HepG2 (cell line): ENCODE results near the gene EXOC3. TPM values are rescaled to one million over a fixed set of nuclear protein-coding genes. Genes with fewer than 3 reads are reported as not detected.

Experiments
- HDAC1 ChIP-seq: sonication (generic); formaldehyde crosslinking; IDR thresholded peaks from 2 replicates; pipeline ENCODE4 v1.5.1; 2020; ENCODE audit warnings: mild to moderate bottlenecking, missing genetic modification reagents
- HHEX ChIP-seq: IDR thresholded peaks from 2 replicates; pipeline ENCODE4 v1.6.1; 2016; ENCODE audit warnings: control low read depth
- IRF2 ChIP-seq: IDR thresholded peaks from 2 replicates; pipeline ENCODE4 v1.6.1; 2018; ENCODE audit warnings: missing genetic modification reagents, missing compliant biosample characterization
- NFYB ChIP-seq: sonication (generic); formaldehyde crosslinking; IDR thresholded peaks from 2 replicates; pipeline ENCODE4 v1.4.0; 2020; ENCODE audit warnings: missing genetic modification reagents
- RNF2 ChIP-seq: fragments of 450-650 bp; conservative IDR thresholded peaks from 2 replicates; pipeline ENCODE4 v1.6.1; 2016; ENCODE audit warnings: low read depth
- RXRB ChIP-seq: IDR thresholded peaks from 2 replicates; pipeline ENCODE4 v1.6.1; 2016; ENCODE audit warnings: borderline replicate concordance, missing genetic modification reagents, missing compliant biosample characterization
- SRSF1 ChIP-seq: fragments of 200-400 bp; formaldehyde crosslinking; optimal IDR thresholded peaks from 2 replicates; pipeline ENCODE3; 2017; ENCODE audit warnings: mild to moderate bottlenecking, low read depth, low read length, moderate library complexity
- TBX2 ChIP-seq: sonication (generic); formaldehyde crosslinking; IDR thresholded peaks from 2 replicates; pipeline ENCODE4 v1.5.0; 2020; ENCODE audit warnings: missing genetic modification reagents, mild to moderate bottlenecking, borderline replicate concordance
- ZBTB38 ChIP-seq: sonication (generic); formaldehyde crosslinking; IDR thresholded peaks from 2 replicates; pipeline ENCODE4 v1.5.1; 2020; ENCODE audit warnings: mild to moderate bottlenecking, missing genetic modification reagents
- ZFP90 ChIP-seq: sonication (generic); formaldehyde crosslinking; IDR thresholded peaks from 2 replicates; pipeline ENCODE4 v1.8.0; 2022; ENCODE audit warnings: missing genetic modification reagents, mild to moderate bottlenecking, inconsistent platforms, borderline replicate concordance
- ZNF124 ChIP-seq: sonication (generic); formaldehyde crosslinking; IDR thresholded peaks from 2 replicates; pipeline ENCODE4 v1.4.0; 2020; ENCODE audit warnings: missing genetic modification reagents
- ZNF205 ChIP-seq: IDR thresholded peaks from 2 replicates; pipeline ENCODE4 v1.6.1; 2018; ENCODE audit warnings: missing biosample characterization, missing genetic modification reagents
- ZNF234 ChIP-seq: sonication (generic); formaldehyde crosslinking; conservative IDR thresholded peaks from 2 replicates; pipeline ENCODE4 v1.5.1; 2020; ENCODE audit warnings: mild to moderate bottlenecking, missing genetic modification reagents
- ZNF235 ChIP-seq: sonication (generic); formaldehyde crosslinking; IDR thresholded peaks from 2 replicates; pipeline ENCODE4 v1.8.1; 2023; ENCODE audit warnings: mild to moderate bottlenecking, missing genetic modification reagents, borderline replicate concordance
- ZNF34 ChIP-seq: sonication (generic); formaldehyde crosslinking; IDR thresholded peaks from 2 replicates; pipeline ENCODE4 v1.4.0; 2020; ENCODE audit warnings: mild to moderate bottlenecking, missing genetic modification reagents, borderline replicate concordance
- ZNF367 ChIP-seq: sonication (generic); formaldehyde crosslinking; IDR thresholded peaks from 2 replicates; pipeline ENCODE4 v1.4.0; 2020; ENCODE audit warnings: missing genetic modification reagents, borderline replicate concordance
- ZNF562 ChIP-seq: sonication (generic); formaldehyde crosslinking; IDR thresholded peaks from 2 replicates; pipeline ENCODE4 v1.8.0; 2022; ENCODE audit warnings: missing genetic modification reagents, borderline replicate concordance
- ZNF574 ChIP-seq: sonication (generic); formaldehyde crosslinking; IDR thresholded peaks from 2 replicates; pipeline ENCODE4 v1.4.0; 2020; ENCODE audit warnings: missing genetic modification reagents
- ZNF616 ChIP-seq: sonication (generic); formaldehyde crosslinking; IDR thresholded peaks from 2 replicates; pipeline ENCODE4 v1.5.0; 2020; ENCODE audit warnings: low read depth, mild to moderate bottlenecking, missing genetic modification reagents
- ZNF839 ChIP-seq: sonication (generic); formaldehyde crosslinking; IDR thresholded peaks from 2 replicates; pipeline ENCODE4 v1.4.0; 2020; ENCODE audit warnings: missing genetic modification reagents, mild to moderate bottlenecking, borderline replicate concordance
- ZNF883 ChIP-seq: sonication (generic); formaldehyde crosslinking; IDR thresholded peaks from 2 replicates; pipeline ENCODE4 v1.5.1; 2020; ENCODE audit warnings: mild to moderate bottlenecking, missing genetic modification reagents; ENCODE audit errors: not compliant biosample characterization
- ZSCAN9 ChIP-seq: IDR thresholded peaks from 2 replicates; pipeline ENCODE4 v1.6.1; 2016; ENCODE audit warnings: borderline replicate concordance
- polyA plus RNA-seq, 8 experiments: library from polyadenylated mRNA; depleted of rRNA in 3 of 8; stranded (reverse) in 7 of 8; unstranded in 1 of 8; fragments of >200 nt; fragmentation: Illumina TruSeq in 4 of 8; extraction: Trizol in 4 of 8; gene quantifications; 2 replicates each; pipeline versions ENCODE4 v1.2.1 to v1.2.3, GENCODE V29; 2011 to 2016; ENCODE audit warnings: low read depth in 4 of 8, missing spikeins in 1 of 8, mixed read lengths in 1 of 8; ENCODE audit not compliant: insufficient read depth in 1 of 8
- total RNA-seq, 5 experiments: library from RNA; depleted of rRNA; stranded (reverse); fragments of >200 nt; fragmentation: Illumina TruSeq; extraction: Trizol; gene quantifications; 2 replicates each; pipeline ENCODE4 v1.2.3, GENCODE V29; 2016; ENCODE audit warnings: low read depth in 1 of 5
- TF ChIP-seq, protein P1 (sequence below): sonication (generic); formaldehyde crosslinking; IDR thresholded peaks from 2 replicates; pipeline ENCODE4 v1.8.0; 2022; ENCODE audit warnings: mild to moderate bottlenecking, missing genetic modification reagents; ENCODE audit not compliant: insufficient replicate concordance
- TF ChIP-seq, protein P2 (sequence below): sonication (generic); formaldehyde crosslinking; conservative IDR thresholded peaks from 2 replicates; pipeline ENCODE4 v1.8.0; 2022; ENCODE audit warnings: mild to moderate bottlenecking, moderate library complexity, missing genetic modification reagents

EXOC3 gene
- total and polyA plus RNA-seq, 2 of the 13 experiments (the other 11 are each of a cell fraction or from before 2014, with no cell fraction given), result 9.2 to 20.5 TPM

DNA sequence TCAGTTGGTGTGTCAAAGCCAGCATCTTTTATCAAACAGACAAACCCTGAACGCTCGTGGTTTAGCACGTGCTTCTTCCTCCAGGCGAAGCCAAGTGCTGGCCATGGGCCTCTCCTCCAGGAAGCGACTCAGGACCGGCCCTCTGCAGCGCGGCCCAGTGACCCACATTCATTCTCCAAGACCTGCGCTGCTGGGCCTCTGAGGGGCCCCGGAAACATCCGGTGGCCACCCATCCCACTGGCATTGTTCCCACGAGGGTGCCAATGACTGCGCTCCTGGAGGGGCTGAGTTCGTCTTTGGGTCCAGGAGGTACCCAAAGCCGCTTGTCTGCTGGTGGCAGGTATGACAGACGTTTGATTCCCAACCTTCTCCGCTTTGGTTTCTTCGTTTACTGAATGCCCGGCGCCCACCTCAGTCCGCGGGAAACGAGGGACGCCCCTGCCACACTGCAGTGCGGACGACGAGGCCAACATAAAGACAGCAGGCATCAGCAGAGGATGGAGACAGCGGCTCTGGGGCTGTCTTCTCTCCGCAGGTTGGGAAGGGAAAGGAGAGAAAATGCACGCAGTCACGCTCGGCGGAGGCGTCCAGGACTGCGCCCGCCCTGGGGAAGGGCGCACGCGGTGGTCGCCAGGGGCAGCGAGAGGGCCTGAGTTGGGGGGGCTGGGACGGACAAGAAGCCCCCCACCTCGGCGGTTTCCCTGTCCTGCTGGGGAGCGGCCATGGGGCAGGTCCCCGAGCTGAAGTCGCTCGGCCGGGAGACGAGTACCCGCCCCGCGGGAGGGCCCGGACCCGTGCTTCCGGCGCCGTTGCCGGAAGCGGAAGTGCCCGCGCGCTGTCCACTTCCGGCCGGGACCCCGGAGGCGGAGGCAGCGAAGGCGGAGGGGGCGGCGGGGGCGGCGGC lies at the start of gene EXOC3 (continued):
- TF ChIP-seq ZNF205 (CRISPR knock-in tag) (0 out of 2 replicates have a peak, but pooled peaks have one; percentile 14), ZNF235 (CRISPR knock-in tag) (peak; percentile 92; the same call in 1 of the 2 replicates), SRSF1 (peak; percentile 74), ZNF616 (CRISPR knock-in tag) (no peak), ZNF234 (CRISPR knock-in tag) (no peak), ZSCAN9 (CRISPR knock-in tag) (peak; percentile 60; the same call in 1 of the 2 replicates), HDAC1 (peak; percentile 68), ZNF839 (CRISPR knock-in tag) (peak; percentile 76; the same call in 1 of the 2 replicates), ZNF34 (CRISPR knock-in tag) (no peak), ZNF562 (CRISPR knock-in tag) (no peak), ZNF574 (CRISPR knock-in tag) (peak; percentile 81), HHEX (CRISPR knock-in tag) (no peak), TBX2 (CRISPR knock-in tag) (0 out of 2 replicates have a peak, but pooled peaks have one; percentile 22), ZNF367 (CRISPR knock-in tag) (no peak), ZNF124 (CRISPR knock-in tag) (no peak), ZFP90 (CRISPR knock-in tag) (peak; percentile 56; the same call in 1 of the 2 replicates), ZNF883 (CRISPR knock-in tag) (peak; percentile 31), ZBTB38 (CRISPR knock-in tag) (peak; percentile 12; the same call in 1 of the 2 replicates), RXRB (CRISPR knock-in tag) (peak; percentile 40; the same call in 1 of the 2 replicates), NFYB (CRISPR knock-in tag) (no peak), RNF2 (peak; percentile 48; the same call in 1 of the 2 replicates), IRF2 (CRISPR knock-in tag) (no peak)
- TF ChIP-seq, protein P1, sequence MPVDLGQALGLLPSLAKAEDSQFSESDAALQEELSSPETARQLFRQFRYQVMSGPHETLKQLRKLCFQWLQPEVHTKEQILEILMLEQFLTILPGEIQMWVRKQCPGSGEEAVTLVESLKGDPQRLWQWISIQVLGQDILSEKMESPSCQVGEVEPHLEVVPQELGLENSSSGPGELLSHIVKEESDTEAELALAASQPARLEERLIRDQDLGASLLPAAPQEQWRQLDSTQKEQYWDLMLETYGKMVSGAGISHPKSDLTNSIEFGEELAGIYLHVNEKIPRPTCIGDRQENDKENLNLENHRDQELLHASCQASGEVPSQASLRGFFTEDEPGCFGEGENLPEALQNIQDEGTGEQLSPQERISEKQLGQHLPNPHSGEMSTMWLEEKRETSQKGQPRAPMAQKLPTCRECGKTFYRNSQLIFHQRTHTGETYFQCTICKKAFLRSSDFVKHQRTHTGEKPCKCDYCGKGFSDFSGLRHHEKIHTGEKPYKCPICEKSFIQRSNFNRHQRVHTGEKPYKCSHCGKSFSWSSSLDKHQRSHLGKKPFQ, result no peak
- TF ChIP-seq, protein P2, sequence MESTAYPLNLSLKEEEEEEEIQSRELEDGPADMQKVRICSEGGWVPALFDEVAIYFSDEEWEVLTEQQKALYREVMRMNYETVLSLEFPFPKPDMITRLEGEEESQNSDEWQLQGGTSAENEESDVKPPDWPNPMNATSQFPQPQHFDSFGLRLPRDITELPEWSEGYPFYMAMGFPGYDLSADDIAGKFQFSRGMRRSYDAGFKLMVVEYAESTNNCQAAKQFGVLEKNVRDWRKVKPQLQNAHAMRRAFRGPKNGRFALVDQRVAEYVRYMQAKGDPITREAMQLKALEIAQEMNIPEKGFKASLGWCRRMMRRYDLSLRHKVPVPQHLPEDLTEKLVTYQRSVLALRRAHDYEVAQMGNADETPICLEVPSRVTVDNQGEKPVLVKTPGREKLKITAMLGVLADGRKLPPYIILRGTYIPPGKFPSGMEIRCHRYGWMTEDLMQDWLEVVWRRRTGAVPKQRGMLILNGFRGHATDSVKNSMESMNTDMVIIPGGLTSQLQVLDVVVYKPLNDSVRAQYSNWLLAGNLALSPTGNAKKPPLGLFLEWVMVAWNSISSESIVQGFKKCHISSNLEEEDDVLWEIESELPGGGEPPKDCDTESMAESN (CRISPR knock-in tag), result 0 out of 2 replicates have a peak, but pooled peaks have one; percentile 39
